Bone marrow (tissue), 2 donors: ENCODE results near the gene LPP.

Source experiments
- DNase-seq, 2 donors: peaks; one replicate each; lab custom pipeline; 2025; lab: John Stamatoyannopoulos, UW

Gene LPP

GRCh38 chr3:188220988-188221818, 67.2 kb downstream of the LPP start:
- no peak for DNase-seq

DNA sequence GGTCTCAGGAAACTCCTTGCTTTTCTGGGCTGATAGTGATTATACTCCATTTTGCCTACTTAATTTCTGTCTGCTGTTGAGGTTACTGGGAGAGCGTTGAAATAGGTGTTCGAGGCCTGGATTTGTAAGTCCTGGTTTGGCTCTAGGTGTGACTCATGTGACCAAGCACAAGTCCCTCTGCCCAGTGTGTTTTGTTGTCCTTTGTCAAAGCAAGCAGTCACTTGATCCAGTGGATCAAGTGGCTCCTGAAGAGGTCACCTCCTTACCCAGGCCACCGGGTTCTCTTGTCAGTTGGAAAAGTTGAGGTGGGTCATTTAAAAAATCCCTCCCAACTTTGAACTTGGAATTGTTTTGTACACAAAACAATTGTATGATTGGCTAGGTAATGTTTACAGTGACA, 70.0 kb downstream of the LPP start:
- DNase-seq = no peak

- DNase-seq = no peak
Observed at GRCh38 chr3:188227442-188227841, 73.5 kb downstream of the LPP start.

DNA sequence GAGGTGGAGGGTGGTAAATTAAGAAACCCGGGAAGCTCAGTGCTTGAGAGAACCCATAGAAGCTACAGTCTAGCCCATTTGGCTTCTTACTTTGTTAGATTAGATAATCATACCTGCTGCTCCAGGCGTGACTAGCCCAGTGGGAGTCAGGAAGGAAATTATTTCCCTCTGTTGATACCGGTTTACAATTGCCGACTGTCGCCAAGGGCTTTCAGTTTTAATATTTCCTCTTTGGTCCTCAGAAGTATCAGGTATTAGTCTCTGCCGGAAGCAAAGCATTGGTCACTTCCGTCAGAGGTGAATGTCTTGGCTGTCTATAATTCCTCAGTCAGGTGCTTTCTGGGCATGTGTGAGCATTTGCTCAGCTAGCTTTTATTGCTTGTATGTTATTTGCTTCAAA, 75.2 kb downstream of the LPP start:
- DNase-seq = no peak

DNA sequence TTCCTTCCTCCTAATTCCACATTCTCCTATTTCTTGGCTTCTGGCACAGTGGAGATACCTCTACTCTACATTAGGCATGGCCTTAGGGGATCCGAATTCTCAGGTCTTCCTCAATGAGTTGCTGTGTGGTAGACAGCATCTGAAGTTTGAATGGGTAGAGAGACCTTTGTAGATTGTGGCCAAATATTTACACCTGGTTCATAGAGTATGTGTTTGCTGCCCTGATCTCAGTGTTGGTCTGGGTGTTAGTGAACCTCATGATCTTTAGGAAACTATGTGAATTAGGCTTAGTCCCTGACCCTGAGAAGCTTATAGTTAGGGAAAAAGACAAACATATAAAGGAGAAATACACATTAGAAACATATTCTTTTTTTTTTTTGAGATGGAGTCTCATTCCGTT, 75.8 kb downstream of the LPP start:
- no peak for DNase-seq

- DNase-seq = no peak
Observed at GRCh38 chr3:188230962-188231361, 77.0 kb downstream of the LPP start.

DNA sequence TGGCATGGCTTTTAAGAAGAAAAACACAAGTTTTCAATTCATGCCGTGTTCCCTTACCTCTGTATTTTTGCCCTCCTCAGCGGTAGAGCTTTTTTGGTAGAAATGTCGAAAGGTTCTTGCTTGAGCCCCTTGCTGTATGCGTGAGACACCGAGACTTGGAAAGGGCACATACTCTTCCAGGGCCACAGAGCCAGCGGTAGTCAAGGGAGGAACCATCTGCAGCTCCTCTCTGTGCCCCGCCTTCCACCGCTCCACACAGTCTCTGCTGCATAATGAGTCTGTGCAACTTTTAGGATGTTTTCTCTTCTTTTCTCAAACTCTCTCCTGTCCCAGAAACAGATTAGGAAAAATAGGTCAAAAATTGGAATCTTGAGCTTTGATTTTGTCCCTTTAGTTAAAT, 77.5 kb downstream of the LPP start:
- DNase-seq = no peak

GRCh38 chr3:188232656-188233055, 78.7 kb downstream of the LPP start:
- DNase-seq = no peak

- no peak for DNase-seq
Observed at GRCh38 chr3:188233320-188233719, 79.4 kb downstream of the LPP start.

- DNase-seq = no peak
Observed at GRCh38 chr3:188234132-188234531, 80.2 kb downstream of the LPP start.

- no peak for DNase-seq
Observed at GRCh38 chr3:188236271-188236670, 82.3 kb downstream of the LPP start.

- no peak for DNase-seq
Observed at GRCh38 chr3:188239035-188239434, 85.1 kb downstream of the LPP start.

DNA sequence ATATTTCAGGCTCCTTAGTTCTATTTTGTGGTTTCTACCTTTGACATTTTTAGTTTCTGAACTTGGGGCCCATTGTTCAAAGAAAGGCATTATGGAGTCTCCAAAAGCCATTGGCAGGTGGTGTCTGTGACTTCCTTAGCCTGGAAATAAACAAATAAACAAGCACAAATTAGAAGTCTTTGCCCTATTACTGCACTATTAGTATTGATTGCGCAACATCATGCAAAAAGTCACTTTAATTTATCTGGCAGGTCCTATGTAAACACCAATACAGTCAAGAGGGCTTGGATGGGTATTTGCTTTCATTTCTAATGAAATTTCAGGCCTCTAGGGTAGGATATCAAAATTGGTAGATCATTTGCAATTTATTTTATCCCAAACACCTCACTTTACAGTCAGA, 85.6 kb downstream of the LPP start:
- no peak for DNase-seq

DNA sequence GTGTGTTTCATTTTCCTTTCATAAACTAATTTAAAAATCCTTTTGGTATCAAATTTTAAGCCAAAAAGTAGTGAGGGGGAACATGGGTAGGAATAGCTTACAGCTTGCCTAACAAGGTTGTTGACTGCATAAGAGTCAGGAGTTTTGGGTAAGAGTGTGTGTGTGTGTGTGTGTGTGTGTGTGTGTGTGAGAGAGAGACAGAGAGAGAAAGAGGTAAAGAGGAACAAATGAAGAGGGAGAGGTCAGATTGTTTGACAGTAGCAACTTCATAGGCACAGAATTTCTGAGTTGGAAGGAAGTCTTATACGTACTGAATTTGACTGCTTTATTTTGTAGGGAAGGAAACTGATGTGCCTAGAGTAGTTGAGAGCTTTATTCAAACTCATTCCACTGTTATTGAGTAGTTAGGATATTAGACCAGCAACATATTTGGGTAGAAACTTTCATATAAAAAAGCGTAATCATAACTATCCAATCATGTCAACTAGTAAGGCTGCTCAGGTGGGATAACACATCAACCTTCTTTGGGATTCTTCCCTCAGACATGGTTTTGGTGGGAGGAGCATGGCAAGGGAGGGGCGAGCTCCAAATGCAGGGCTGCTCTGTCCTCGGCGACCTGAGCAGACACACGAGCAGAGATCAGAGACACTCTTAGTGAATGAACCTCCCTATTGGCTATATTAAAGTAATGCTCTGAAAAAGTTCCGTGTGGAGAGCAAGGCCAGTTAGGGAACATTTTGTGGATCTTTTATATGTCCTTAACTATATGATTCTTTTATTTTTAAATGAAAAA, 86.4 kb downstream of the LPP start:
- DNase-seq = no peak

DNA sequence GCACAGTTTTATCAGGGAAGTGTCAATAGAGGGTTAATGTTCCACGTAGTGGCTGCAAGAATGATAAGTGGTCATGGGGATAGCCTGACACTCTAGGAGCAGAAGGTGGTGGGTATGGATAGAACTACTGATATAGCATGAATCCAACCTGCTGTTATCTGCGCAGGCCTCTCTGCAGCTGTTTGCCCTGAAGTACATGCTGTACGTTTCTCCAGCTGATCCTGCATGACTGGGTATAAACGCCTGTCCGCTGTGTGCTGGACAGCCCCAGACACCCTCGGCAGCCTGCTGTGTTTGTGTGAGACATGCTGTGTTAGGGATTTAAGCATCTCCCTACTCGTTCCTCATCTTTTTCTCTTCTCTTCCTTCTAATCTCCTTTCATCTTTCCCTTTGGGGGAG, 87.1 kb downstream of the LPP start:
- no peak for DNase-seq

DNA sequence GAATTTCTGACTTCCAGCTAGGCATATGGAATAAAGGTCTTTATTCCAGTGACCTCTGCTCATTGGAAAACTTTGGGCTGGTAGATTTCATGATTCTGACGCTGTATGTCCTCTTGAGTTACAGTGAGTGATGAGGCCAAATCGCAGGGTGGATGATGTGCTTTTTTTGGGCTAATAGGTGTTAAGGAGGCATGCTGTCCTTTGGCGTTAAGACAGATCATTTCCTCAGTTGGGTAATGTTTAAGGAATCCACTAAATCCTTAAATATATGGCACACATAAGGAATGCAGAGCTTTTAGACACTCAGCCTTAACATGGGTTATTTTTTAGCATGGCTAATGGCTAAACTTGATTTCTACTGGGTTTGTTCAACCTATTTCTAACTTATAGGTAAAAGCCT, 87.9 kb downstream of the LPP start:
- DNase-seq = no peak

- no peak for DNase-seq
Observed at GRCh38 chr3:188242436-188243123, 88.6 kb downstream of the LPP start.

GRCh38 chr3:188243124-188243795, 89.3 kb downstream of the LPP start:
- DNase-seq = no peak

GRCh38 chr3:188244395-188244861, 90.5 kb downstream of the LPP start:
- no peak for DNase-seq

DNA sequence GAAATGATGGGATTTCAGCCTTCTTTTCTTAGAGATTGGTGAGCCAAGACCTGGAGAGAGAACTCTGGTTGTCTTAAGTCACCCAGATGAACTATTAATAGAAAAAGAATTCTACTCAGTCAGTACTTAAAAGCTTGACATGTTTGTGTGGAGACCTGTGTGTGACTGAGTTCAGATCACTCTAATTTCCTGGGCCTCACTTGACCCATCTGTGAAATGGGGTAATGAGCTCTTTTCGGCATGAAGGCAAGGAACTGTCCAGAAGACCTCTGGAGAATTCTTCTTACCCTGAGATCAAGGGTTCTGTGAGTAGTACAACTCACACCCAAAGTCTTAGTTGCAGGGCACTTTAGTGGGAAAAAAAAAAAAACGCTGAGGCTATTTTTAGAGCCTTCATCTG, 92.9 kb downstream of the LPP start:
- DNase-seq = no peak

DNA sequence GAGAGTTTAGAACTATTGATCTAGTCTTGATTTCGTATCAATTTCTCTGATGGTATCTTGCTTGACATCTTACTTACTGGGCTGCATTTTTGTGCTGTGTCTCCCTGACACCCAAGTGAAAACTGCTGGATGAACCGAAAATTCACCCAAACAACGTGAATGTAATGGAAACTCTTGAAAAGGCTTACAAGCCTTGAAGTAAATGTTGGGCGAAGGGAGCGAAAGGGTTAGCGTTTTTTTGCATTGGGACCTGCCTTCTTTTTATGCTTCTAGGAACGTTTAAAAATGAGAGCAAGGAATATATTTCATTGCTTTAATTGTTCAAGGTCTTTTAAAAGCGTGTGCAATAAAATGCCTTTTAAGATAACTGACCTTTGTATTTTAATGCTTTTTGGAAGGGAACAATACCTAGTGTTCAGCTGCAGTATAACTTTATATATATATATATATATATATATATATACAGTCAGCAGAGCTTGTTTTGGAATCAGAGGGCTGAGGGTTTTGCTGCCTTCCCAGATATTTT, 94.1 kb downstream of the LPP start:
- no peak for DNase-seq
